PFSK-1 (cell line): Measurements from ENCODE around the gene TAAR2.

Experiments used
- POLR2AphosphoS5 ChIP-seq: IDR thresholded peaks from 2 replicates; pipeline ENCODE4 v1.6.1; 2012; ENCODE audit warnings: low read depth, mild to moderate bottlenecking, control low read depth, low read length, moderate library complexity
- REST ChIP-seq, 2 experiments: IDR thresholded peaks; 2 replicates each; pipeline versions ENCODE4 v1.6.1 to v1.8.0; 2011 to 2012; ENCODE audit warnings: low read depth in 2 of 2, low read length in 2 of 2, control low read depth in 1 of 2, inconsistent platforms in 1 of 2, mild to moderate bottlenecking in 1 of 2, moderate library complexity in 1 of 2; ENCODE audit not compliant: insufficient read depth in 1 of 2
- TAF1 ChIP-seq: IDR thresholded peaks from 2 replicates; pipeline ENCODE4 v1.6.1; 2012; ENCODE audit warnings: low read length, control low read depth, borderline replicate concordance; ENCODE audit not compliant: insufficient read depth

DNA sequence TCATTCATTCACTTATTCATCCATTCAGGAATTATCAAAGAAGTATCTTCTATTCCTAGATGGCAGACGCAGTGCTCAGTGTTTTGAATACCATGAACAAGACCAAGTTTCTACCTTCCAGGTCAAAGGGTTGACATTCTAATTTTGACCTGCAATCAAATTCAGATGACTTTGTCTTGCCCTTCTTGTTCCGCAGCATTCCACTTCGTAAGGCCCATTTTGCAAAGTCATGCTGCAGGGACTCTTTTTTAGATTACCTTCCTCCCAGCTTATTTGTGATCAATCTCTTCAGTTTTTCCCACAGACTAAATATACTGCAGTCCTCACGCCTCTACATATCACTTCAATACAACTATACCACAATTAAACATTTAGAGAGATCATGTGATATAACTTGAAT lies 42.0 kb upstream of the TAAR2 start:
- TF ChIP-seq POLR2AphosphoS5 (no peak), TAF1 (no peak), REST (IDR thresholded peaks at IDR 0.05; ENCODE audit: insufficient read depth in 1 of 2, low read depth in 2 of 2, low read length in 2 of 2) (no peak)
